GM21515 (cell line): ENCODE measurements around the gene PKP2.
"Not testable (repeated sequence)": the region's sequence is repeated elsewhere in the genome, so short reads cannot be mapped to it uniquely, and the experiment has no call there.

Experiments
- ATAC-seq: cut with Tn5 transposase; IDR thresholded peaks from one replicate; pipeline ENCODE4 v1.9.1; 2021; ENCODE audit not compliant: unreplicated experiment

PKP2 gene

DNA sequence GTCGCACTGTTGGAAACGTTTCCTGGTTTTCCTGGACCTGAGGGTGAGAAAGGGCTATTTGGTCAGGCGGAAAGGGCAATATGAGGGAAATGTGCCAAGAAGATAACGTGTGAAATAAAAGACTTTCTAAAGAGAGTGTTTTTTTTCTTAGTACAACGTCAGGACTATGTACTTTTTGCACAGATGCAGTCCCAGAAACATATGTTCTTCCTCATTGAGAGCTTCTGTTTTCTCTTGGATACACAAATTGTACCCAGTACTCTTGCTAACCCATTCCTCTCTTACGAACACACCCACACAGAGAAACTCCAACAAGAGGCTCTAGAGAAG, 669 bp upstream of the PKP2 start:
- no peak for ATAC-seq

DNA sequence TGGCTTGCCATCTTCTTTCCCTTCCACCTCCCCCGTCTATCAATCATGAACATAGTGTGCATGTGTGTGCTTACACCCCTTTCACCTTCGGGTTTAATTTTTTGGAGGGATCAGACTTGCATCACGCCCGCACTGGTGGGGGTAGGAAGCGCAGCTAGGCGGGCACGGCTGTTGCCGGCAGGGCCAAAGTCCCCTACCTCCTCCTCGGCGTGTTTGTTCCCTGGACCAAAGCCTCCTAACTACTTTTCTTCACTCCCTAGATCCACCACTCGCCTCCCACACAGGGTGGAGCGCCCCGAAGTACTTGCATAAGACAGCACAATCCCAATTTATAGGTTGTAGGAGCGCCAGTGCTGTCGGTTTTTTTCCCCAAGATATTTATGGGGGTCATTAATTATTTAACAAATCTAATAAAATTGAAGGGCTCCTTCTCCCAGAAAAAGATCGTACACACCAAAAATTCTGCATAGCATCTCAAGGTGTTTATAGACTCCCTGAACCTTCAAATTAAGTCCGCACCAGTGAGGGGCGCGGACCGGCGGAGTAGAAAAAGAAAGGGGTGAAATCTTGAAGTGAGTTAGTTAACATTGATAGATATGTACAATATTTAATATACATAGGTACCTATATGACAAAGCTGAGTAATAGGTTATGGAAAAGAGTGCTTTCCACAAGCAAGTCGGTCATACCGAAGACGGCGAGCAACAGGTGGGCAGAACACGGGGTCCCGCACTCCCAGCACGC, 717 bp downstream of the PKP2 start:
- ATAC-seq: no peak

GRCh38 chr12:32894566-32894965, 2.0 kb downstream of the PKP2 start:
- no peak for ATAC-seq

DNA sequence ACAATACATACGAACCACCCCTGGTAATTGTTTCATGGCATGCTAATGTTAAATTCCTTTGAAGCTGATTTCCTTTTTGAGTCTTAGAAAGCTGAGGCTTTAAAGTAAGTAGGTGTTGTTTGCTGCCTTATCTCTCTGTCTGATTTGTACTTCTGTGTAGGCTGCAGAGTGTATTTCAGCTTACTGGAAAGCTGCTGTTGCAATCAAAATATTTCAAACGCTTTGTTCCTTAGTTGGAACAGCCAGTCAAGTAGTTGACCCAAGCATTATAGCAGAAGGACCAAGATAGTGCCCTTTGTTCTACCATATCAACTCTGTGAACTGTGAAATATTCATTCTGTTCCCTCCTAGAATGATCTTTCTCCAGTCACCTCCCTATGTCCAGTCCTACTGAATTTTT, 3.1 kb downstream of the PKP2 start:
- no peak for ATAC-seq

- no peak for ATAC-seq
Observed at GRCh38 chr12:32893043-32893442, 3.5 kb downstream of the PKP2 start.

DNA sequence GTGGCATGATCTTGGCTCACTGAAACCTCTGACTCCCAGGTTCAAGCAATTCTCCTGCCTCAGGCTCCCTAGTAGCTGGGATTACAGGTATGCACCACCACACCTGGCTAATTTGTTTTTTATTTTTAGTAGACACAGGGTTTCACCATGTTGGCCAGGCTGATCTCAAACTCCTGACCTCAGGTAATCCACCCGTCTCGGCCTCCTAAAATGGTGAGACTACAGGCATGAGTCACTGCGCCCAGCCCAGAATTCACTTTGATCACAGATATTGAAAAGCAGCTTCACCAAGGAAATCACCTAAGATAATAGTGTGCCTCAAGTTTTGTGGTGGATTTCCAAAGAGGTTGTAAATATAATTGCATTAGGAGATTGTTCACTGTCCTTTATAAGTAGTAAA, 4.2 kb downstream of the PKP2 start:
- ATAC-seq: not testable (repeated sequence)

DNA sequence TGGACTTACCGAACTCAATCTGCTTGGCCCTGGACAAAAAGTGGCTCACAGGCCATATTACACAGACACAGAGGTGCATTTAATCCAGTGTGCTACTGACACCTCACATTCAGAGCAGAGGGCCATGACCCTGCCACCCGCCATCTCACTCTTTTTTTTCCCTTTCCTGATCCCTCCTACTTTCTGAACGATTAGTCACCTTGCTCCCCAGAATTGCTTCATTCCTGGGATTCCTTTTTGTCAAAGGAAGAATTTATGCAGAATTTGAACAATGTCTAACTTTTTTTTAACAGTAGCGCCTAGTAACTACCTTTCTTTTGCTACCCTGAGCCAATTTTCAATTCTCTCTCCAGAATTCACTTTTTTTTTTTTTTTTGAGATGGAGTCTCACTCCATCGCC, 4.6 kb downstream of the PKP2 start:
- ATAC-seq: no peak

DNA sequence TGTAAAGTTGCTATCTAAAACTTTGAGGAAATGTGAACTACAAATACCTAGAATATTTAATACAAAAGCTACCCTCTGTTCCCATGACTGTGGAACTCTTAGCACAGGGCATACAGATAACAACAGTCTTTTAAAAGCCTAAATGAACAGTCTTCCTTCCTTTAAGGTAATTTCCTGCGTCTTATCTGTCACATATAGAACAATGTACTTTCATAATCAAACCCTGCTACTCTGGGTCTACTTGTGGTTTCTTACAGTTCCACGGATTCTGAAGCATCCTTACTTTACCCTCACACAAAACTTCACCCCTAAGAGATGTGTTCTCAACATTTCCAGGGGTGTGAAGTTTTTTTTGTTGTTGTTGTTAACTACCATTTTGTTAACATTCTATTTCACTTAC, 5.1 kb downstream of the PKP2 start:
- no peak for ATAC-seq

- ATAC-seq: no peak
Observed at GRCh38 chr12:32889011-32889760, 7.4 kb downstream of the PKP2 start.

- no peak for ATAC-seq
Observed at GRCh38 chr12:32887058-32887457, 9.5 kb downstream of the PKP2 start.

GRCh38 chr12:32885831-32886230, 10.7 kb downstream of the PKP2 start:
- ATAC-seq: no peak

DNA sequence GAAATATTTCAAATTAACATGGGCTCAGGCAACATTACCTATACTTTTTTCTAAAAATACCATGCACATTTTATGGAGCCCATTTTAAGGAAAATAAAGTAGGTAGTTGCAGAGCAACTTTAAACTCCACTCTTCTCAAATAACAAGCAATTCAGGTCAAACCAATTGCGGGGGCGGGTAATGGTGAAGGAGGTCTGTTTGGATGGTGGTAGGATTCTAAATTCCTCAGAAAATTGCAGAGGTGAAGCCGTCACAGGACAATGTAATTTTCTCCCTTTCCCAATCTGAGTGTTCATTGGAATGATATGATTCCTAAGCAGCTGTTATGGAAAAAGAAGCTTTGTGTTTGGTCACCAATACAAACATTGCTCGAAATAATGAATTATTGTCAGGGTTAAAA, 11.6 kb downstream of the PKP2 start:
- no peak for ATAC-seq

- no peak for ATAC-seq
Observed at GRCh38 chr12:32881702-32882101, 14.9 kb downstream of the PKP2 start.

DNA sequence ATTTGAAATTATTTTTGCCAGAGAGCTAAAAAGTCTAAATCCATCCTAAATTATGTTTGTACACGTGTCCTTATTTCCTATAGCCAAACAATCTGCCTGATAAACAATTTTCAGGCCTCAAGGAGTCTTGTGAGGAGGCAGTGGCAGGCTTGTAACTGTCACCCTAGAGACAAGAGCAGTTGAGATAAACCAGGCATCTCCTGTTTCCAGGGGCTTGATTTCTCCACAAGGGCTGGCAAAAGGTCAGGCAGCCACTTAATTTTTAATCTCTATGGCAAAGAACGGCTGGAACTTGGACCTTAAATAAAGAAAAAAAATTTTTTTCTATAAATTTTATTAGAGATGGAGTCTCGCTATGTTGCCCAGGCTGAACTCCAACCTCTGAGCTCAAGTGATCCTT, 15.5 kb downstream of the PKP2 start:
- ATAC-seq: no peak

GRCh38 chr12:32879066-32879465, 17.5 kb downstream of the PKP2 start:
- not testable (repeated sequence) for ATAC-seq

DNA sequence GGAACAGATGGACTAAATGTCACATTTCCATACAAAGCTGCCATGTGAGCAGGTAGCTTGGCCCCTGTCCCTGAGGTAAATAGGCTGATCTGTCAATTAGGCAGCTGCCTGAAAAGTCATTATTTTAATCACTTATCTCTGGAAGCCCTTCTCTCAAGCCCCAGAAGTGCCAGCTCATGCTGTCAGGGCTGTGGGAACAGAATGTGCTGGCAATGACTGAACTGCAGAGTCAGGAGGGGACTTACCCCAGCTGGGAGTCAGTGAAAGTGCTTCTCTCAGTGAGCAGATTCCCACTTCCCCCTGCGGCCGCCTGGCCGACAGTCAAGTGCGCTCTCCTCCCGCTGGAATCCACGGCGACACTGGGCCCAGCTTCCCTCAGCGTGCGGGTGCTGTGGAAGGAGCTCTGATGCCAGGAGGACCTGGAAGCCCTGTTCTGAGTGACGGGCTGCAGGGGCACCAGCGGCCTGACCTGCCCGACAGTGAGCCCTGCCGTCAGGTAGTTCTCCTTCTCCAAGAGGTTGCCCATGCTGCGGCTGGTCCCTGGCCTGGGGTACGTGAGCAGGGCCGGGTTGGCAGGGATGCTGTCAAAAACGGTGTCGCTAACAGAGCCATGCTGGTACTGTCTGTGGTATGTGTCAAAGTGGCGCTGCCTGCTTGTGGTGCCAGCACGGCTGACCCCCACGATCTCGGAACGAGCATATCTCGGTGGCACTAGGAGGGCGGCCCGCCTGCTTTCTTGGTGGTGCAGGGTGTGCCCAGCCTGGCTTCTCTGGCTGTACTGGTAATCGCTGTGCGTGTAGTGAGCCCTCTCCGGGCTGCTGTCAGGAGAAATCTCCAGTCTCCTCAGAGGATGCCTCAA, 18.7 kb downstream of the PKP2 start:
- no peak for ATAC-seq

- ATAC-seq: no peak
Observed at GRCh38 chr12:32876004-32876403, 20.6 kb downstream of the PKP2 start.

- no peak for ATAC-seq
Observed at GRCh38 chr12:32874975-32875374, 21.6 kb downstream of the PKP2 start.

GRCh38 chr12:32874078-32874477, 22.5 kb downstream of the PKP2 start:
- ATAC-seq: no peak

GRCh38 chr12:32872416-32872815, 24.2 kb downstream of the PKP2 start:
- not testable (repeated sequence) for ATAC-seq

DNA sequence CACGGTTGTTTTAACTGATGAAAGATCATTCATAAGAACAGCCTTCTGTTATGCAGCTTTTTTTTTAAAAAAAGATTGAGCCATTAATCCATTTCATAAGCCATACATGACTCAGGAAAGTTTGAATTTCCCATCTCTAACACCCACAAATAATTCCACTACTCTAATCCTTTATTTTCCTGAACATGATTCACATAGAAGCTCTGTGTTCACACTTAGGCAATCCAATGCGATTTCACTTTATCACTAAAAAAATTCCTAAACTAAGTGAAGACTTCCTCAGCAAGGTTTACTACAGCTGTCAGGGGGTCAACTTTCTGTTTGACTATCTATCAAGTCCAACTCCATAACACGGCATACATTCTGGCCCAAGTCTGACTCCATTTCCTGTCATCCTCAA, 25.9 kb downstream of the PKP2 start:
- no peak for ATAC-seq

DNA sequence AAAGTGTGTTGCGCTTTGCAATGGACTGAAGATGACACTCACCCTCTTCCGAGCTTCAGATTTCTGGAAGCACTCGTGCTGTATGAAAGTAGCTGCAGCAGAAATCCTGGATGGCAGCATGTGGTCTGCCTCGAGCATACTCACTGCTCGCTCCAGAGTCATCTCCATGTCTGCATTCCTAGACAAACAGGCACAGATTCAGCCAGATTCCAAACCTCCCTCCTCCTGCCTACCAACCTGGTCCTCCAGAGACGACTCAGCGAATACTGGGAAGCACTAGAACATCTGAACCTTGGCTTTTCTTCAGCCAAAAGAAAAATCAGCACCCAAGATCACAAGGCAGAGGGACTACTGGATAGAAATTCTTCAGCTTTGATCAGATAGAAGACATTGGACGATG, 27.7 kb downstream of the PKP2 start:
- no peak for ATAC-seq
